Measurements from ENCODE around the gene SLC32A1.

SLC32A1 gene

DNA sequence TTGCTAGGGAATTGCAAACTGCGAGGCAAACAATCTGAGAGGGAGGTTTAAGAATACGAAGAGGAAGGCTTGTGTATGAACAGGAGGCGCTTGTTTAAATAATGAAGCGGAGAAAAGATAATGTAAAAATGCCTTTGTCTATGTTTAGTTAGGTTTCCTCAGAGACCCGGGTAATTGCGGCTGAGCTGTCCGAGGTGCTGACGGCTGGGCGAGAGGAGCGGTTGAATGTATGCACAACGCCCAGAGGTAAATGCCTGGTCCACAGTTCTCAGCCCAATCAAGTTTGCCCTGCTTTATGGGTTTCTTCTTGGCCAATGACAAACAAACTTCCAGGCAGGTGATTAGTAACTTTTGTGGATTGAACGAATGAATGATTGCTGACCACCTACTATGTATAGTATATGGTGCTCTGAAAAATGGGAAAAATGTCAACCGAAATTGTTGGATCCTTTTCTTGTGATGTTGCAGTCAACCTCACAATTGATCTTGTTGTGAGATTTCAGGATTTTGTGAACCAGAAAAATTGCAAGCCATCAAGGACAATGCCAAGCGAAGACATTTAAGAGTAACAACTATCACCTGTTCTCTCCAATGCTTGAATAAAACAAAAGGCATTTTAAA is 38.3 kb upstream of the SLC32A1 start:
- TF ChIP-seq, protein P1, sequence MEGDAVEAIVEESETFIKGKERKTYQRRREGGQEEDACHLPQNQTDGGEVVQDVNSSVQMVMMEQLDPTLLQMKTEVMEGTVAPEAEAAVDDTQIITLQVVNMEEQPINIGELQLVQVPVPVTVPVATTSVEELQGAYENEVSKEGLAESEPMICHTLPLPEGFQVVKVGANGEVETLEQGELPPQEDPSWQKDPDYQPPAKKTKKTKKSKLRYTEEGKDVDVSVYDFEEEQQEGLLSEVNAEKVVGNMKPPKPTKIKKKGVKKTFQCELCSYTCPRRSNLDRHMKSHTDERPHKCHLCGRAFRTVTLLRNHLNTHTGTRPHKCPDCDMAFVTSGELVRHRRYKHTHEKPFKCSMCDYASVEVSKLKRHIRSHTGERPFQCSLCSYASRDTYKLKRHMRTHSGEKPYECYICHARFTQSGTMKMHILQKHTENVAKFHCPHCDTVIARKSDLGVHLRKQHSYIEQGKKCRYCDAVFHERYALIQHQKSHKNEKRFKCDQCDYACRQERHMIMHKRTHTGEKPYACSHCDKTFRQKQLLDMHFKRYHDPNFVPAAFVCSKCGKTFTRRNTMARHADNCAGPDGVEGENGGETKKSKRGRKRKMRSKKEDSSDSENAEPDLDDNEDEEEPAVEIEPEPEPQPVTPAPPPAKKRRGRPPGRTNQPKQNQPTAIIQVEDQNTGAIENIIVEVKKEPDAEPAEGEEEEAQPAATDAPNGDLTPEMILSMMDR (IDR thresholded peaks at IDR 0.05; ENCODE audit: extremely low read depth, insufficient read depth, missing control alignments), result no peak
- in situ Hi-C loops (cut with MboI; ENCODE audit: low pct_unique_long_range_greater_than_20kb, low sequenced_read_pairs, unreplicated experiment), result no loop called here
- peak; percentile 44 for DNase-seq (ENCODE audit: low spot score)

DNA sequence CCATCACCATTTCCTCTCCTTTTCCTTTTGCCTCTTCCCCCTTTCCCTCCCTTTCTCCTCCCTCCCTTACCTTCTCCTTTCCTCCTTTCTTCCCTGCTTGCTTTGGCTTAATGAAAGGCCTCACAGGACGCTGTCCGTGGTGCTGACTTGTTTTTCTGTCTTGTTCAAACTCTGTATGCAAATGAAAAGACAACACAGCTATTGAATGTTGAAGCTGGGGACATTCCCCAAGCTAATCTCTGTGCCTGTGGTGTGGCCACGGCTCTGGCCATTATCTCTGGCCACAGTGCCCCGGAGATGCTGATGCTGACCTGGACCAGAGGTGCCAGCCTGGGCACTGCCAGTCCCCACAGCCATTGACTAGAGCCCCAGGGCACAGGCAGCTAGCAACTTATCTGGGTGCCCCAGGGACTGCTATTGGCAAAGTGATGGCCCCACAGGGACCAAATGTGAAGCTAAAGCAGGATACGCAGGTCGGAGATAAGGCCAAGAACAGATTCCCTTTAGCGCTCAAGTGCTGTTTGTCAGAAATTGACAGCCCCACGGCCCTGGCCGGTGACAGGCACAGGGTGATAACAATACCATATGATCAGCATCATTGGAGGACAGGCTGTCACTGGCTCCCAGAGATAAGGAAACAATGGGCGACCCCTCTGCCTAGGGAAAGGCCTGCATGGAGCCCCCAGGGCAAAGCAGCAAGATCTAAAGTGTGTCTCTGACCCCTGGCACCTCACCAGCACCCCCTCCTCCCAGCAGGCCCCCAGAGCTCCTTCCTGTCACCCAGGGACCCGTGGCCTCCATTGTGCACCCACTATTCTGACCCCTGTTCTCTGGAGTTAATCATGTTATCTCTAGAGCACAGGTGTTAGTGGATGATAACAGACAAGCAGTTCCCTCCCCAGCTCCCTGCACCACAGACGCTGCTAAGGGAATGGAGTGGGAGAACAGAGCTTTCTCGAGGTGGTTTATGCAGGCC is 31.6 kb upstream of the SLC32A1 start:
- in situ Hi-C loops (cut with MboI; ENCODE audit: low pct_unique_long_range_greater_than_20kb, low sequenced_read_pairs, unreplicated experiment), result no loop called here
- TF ChIP-seq, protein P1 (IDR thresholded peaks at IDR 0.05; ENCODE audit: extremely low read depth, insufficient read depth, missing control alignments), result no peak
- peak; percentile 58 for DNase-seq (ENCODE audit: low spot score)

GRCh38 chr20:38697306-38697705 is 27.0 kb upstream of the SLC32A1 start:
- in situ Hi-C loops (cut with MboI; ENCODE audit: low pct_unique_long_range_greater_than_20kb, low sequenced_read_pairs, unreplicated experiment), result no loop called here
- TF ChIP-seq, protein P1 (IDR thresholded peaks at IDR 0.05; ENCODE audit: extremely low read depth, insufficient read depth, missing control alignments), result no peak
- no peak for DNase-seq (ENCODE audit: low spot score)

DNA sequence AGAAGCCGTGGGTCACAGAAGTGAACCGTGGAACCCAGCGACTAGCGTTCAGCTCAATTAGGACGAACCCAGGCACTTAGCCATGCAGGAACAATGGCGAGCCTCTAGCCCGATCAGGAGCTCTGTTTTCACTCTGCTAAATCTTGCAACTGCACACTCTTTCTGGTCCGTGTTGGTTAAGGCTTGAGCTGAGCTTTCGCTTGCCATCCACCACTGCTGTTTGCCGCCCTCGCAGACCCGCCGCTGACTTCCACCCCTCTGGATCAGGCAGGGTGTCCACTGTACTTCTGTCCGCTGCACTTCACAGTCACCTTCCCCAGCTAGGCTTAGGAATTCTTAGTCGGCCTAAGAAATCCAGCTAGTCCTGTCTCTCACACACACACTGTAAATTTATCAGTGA is 25.7 kb upstream of the SLC32A1 start:
- no peak for DNase-seq (ENCODE audit: low spot score)
- in situ Hi-C loops (cut with MboI; ENCODE audit: low pct_unique_long_range_greater_than_20kb, low sequenced_read_pairs, unreplicated experiment), result no loop called here
- TF ChIP-seq, protein P1 (IDR thresholded peaks at IDR 0.05; ENCODE audit: extremely low read depth, insufficient read depth, missing control alignments), result no peak

- in situ Hi-C loops (cut with MboI; ENCODE audit: low pct_unique_long_range_greater_than_20kb, low sequenced_read_pairs, unreplicated experiment), result no loop called here
- TF ChIP-seq, protein P1 (IDR thresholded peaks at IDR 0.05; ENCODE audit: extremely low read depth, insufficient read depth, missing control alignments), result no peak
- no peak for DNase-seq (ENCODE audit: low spot score)
These were observed 24.1 kb upstream of the SLC32A1 start for GRCh38 chr20:38700141-38700540.

DNA sequence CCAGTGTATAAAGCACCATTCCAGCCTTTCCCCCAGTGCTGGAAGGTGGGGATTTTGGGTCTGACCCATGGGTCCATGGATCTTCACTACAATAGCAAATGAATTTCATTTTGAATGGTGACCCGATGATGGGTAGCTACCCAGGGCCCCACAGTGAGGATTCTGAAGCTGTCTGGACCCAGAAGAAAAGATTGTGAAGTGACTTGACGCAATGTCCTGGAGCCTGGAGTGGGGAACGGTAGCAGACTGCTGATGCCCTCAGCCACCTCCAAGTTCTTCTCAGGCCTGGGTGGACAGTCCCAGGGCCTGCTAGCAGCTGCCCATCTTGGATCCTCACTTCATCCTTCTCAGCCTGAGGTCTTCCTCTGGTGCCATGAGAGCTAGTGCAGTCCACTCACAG is 23.4 kb upstream of the SLC32A1 start:
- in situ Hi-C loops (cut with MboI; ENCODE audit: low pct_unique_long_range_greater_than_20kb, low sequenced_read_pairs, unreplicated experiment), result no loop called here
- TF ChIP-seq, protein P1 (IDR thresholded peaks at IDR 0.05; ENCODE audit: extremely low read depth, insufficient read depth, missing control alignments), result no peak
- no peak for DNase-seq (ENCODE audit: low spot score)
